ENCODE measurements around the gene UTP4. TPM values are rescaled to one million over a fixed set of nuclear protein-coding genes. Genes with fewer than 3 reads are reported as not detected.

UTP4 gene
- total RNA-seq, 4 donors from 2014 or later, result 25.1 to 41.7 (median 34.8) TPM

DNA sequence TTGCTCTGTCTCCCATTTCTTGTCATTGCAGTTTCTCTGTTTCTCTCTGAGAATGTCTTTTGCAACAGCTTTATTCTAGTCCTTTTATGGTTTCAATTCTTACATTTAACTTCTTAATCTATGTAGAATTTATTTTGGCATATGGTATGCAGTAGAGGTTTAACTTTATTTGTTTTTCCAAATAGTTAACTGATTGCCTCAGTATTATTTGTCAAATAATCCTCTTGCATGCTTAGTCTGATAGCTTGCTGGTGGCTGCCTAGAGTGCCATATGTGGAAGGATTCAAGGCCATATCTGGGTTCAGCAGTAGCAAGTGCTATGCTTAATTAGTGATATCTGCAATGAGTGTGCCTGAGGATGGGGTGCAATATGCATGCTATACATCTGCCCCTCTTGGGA lies 61.4 kb downstream of the UTP4 start:
- peaks cover 48% of the 10 kb centered on the region for H3K4me1 ChIP-seq
- TF ChIP-seq, protein P1, sequence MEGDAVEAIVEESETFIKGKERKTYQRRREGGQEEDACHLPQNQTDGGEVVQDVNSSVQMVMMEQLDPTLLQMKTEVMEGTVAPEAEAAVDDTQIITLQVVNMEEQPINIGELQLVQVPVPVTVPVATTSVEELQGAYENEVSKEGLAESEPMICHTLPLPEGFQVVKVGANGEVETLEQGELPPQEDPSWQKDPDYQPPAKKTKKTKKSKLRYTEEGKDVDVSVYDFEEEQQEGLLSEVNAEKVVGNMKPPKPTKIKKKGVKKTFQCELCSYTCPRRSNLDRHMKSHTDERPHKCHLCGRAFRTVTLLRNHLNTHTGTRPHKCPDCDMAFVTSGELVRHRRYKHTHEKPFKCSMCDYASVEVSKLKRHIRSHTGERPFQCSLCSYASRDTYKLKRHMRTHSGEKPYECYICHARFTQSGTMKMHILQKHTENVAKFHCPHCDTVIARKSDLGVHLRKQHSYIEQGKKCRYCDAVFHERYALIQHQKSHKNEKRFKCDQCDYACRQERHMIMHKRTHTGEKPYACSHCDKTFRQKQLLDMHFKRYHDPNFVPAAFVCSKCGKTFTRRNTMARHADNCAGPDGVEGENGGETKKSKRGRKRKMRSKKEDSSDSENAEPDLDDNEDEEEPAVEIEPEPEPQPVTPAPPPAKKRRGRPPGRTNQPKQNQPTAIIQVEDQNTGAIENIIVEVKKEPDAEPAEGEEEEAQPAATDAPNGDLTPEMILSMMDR (IDR thresholded peaks at IDR 0.05), result no peak
- no peak for TF ChIP-seq POLR2A (IDR thresholded peaks at IDR 0.05)
- no peak for TF ChIP-seq EP300 (IDR thresholded peaks at IDR 0.05)
- TF ChIP-seq POLR2AphosphoS5 (IDR thresholded peaks at IDR 0.05), result no peak

DNA sequence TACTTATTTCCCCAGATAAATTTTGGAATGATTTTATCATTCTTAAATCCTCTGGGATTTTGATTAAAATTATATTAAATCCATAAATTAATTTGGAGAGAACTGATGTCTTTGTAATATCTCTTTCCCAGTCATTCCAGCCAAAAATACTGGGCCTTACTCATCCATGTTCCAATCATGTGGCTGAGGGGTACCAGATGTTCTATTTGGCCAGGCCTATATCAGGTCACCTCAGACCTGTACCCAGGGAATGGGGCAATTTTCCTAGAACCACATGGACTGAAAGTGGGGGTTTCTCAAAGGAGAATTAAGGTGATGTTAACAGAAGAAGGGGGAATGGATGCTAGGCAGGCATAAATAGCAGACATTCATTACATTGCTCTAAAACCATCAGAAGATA lies 62.0 kb downstream of the UTP4 start:
- no peak overlapping the region for H3K27ac ChIP-seq
- TF ChIP-seq POLR2A (IDR thresholded peaks at IDR 0.05) (no peak), POLR2AphosphoS5 (IDR thresholded peaks at IDR 0.05) (no peak), EP300 (IDR thresholded peaks at IDR 0.05) (no peak)
- TF ChIP-seq, protein P1 (IDR thresholded peaks at IDR 0.05), result no peak
- DNase-seq (ENCODE audit: low spot score in 2 of 2), result no peak
- no peaks in the 10 kb centered on the region for H3K27me3 ChIP-seq
- peaks cover 48% of the 10 kb centered on the region for H3K4me1 ChIP-seq
- H3K4me3 ChIP-seq, result no peak overlapping the region
- H3K36me3 ChIP-seq, result no peaks in the 10 kb centered on the region
- no peaks in the 10 kb centered on the region for H3K9me3 ChIP-seq

More for the DNA sequence above, 61.4 kb downstream of the UTP4 start:
- Histone ChIP-seq H3K27me3 (no peaks in the 10 kb centered on the region), H3K36me3 (no peaks in the 10 kb centered on the region), H3K27ac (no peak overlapping the region), H3K4me3 (no peak overlapping the region), H3K9me3 (no peaks in the 10 kb centered on the region)
- DNase-seq (ENCODE audit: low spot score in 2 of 2), result no peak

DNA sequence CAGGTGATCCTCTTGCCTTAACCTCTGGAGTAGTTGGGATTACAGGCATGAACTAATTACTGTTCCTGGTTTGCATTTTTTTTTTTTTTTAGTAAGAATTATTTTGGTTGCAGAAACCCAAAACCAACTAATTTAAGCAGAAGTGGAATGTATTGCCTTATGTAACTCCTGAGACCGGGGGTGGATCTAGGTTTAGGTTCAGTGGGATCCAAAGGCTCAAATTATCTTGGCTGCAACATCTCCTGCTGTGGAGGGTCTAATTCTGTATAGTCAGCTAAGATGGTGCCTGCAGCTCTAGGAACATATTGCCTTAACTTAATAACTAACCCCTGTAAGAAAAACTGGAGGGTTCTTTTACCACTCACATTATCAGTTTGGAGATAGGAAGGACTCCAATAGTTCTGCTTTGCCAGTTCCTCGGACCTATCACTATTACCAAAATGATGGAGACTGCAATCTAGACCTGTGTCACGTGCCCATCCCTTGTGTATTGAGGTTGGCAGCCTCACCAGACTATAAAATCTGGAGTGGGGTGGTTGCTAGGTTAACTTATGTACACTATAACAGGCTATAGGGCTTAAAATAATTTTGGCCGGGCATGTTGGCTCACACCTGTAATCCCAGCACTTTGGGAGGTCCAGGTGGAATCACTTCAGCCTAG lies 63.0 kb downstream of the UTP4 start:
- no peak overlapping the region for H3K4me3 ChIP-seq
- WGBS, result 80% methylated on average over 4 of the region's 4 CpGs
- H3K36me3 ChIP-seq, result no peaks in the 10 kb centered on the region
- TF ChIP-seq, protein P1 (IDR thresholded peaks at IDR 0.05), result no peak
- TF ChIP-seq EP300 (IDR thresholded peaks at IDR 0.05) (no peak), POLR2A (IDR thresholded peaks at IDR 0.05) (no peak), POLR2AphosphoS5 (IDR thresholded peaks at IDR 0.05) (no peak)
- peak in 1 of 2 donors; percentile 8 for DNase-seq (ENCODE audit: low spot score in 2 of 2)
- no peaks in the 10 kb centered on the region for H3K9me3 ChIP-seq
- no peaks in the 10 kb centered on the region for H3K27me3 ChIP-seq
- H3K4me1 ChIP-seq, result peaks cover 41% of the 10 kb centered on the region
- H3K27ac ChIP-seq, result no peak overlapping the region

DNA sequence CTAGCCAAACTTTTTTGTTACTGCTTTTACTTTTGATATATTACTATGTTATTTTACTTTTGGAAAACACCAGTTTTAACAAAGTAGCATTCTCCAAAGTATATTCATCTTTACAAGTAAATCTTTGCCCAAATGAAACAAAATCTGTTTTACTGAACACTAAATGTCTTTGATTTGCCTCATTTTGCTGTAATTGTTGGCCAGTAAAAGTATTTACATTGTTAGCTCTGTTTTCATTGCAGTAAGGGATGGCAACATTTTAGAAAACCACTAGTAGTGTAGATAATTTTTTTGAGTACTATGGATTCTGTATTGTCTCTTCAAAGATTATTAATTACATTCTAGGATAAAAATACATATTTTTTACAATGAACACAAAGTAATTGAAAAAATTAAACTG lies 65.1 kb downstream of the UTP4 start:
- H3K9me3 ChIP-seq, result no peaks in the 10 kb centered on the region
- TF ChIP-seq, protein P1 (IDR thresholded peaks at IDR 0.05), result no peak
- TF ChIP-seq EP300 (IDR thresholded peaks at IDR 0.05), result no peak
- no peak for TF ChIP-seq POLR2AphosphoS5 (IDR thresholded peaks at IDR 0.05)
- TF ChIP-seq POLR2A (IDR thresholded peaks at IDR 0.05), result no peak
- no peak for DNase-seq (ENCODE audit: low spot score in 2 of 2)
- H3K4me3 ChIP-seq, result no peak overlapping the region
- H3K27ac ChIP-seq, result no peak overlapping the region
- H3K36me3 ChIP-seq, result no peaks in the 10 kb centered on the region
- H3K4me1 ChIP-seq, result peaks cover 45% of the 10 kb centered on the region
- H3K27me3 ChIP-seq, result no peaks in the 10 kb centered on the region

DNA sequence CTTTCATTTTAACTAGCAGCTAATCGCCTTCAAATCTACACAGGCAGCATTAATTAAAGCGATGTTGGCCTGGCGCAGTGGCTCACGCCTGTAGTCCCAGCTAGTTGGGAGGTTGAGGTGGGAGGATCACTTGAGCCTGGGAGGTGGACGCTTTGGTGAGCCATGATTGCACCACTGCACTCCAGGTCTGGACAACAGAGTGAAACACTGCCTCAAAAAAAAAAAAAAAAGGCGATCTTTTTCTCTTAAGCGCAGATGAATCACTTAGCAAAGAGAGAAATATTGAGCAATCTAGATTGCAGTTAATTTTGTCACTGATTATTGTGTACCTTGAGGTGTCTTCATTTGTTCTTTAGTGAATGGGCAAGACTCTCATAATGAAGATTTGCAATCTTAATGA lies 66.9 kb downstream of the UTP4 start:
- H3K4me1 ChIP-seq, result peaks cover 49% of the 10 kb centered on the region
- peak; percentile 75 to 77 for DNase-seq (ENCODE audit: low spot score in 2 of 2)
- no peaks in the 10 kb centered on the region for H3K27me3 ChIP-seq
- no peak overlapping the region for H3K4me3 ChIP-seq
- H3K36me3 ChIP-seq, result no peaks in the 10 kb centered on the region
- H3K27ac ChIP-seq, result peak overlapping the region; percentile 45
- 54% methylated on average over 7 of the region's 7 CpGs for WGBS
- TF ChIP-seq POLR2A (IDR thresholded peaks at IDR 0.05) (no peak), POLR2AphosphoS5 (IDR thresholded peaks at IDR 0.05) (peak in 1 of 3 donors; percentile 10)
- no peaks in the 10 kb centered on the region for H3K9me3 ChIP-seq

DNA sequence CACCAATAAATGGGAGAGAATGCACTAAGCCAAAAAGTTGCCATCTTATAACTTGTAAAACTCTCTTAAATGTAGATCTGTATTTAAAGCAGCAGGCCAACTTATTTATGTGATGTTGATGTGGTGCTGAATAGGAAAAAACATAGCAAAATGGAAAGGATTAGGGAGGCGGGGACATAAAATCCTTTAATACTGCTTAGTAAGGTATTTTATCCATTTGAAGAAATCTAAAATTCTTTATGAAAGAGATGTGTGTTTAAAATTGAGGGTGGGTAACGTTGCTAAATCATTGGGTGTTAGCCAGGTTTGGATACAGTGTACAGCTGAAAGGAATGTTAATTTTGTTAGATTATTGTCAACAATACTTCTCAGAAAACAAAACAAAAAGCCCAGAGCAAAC lies 68.8 kb downstream of the UTP4 start:
- H3K4me3 ChIP-seq, result no peak overlapping the region
- no peak for DNase-seq (ENCODE audit: low spot score in 2 of 2)
- no peaks in the 10 kb centered on the region for H3K27me3 ChIP-seq
- no peak overlapping the region for H3K27ac ChIP-seq
- TF ChIP-seq POLR2AphosphoS5 (IDR thresholded peaks at IDR 0.05) (no peak), POLR2A (IDR thresholded peaks at IDR 0.05) (no peak), EP300 (IDR thresholded peaks at IDR 0.05) (no peak)
- TF ChIP-seq, protein P1 (IDR thresholded peaks at IDR 0.05), result no peak
- no peaks in the 10 kb centered on the region for H3K36me3 ChIP-seq
- H3K9me3 ChIP-seq, result no peaks in the 10 kb centered on the region
- peaks cover 52% of the 10 kb centered on the region for H3K4me1 ChIP-seq
- 52% methylated on average over 2 of the region's 2 CpGs for WGBS

All from suprapubic skin (tissue), 4 donors.